ENCODE data around the gene HOXA4. TPM values are rescaled to one million over a fixed set of nuclear protein-coding genes. Genes with fewer than 3 reads are reported as not detected.

HOXA4 gene
- total RNA-seq, 1 donor from 2014 or later = not detected

DNA sequence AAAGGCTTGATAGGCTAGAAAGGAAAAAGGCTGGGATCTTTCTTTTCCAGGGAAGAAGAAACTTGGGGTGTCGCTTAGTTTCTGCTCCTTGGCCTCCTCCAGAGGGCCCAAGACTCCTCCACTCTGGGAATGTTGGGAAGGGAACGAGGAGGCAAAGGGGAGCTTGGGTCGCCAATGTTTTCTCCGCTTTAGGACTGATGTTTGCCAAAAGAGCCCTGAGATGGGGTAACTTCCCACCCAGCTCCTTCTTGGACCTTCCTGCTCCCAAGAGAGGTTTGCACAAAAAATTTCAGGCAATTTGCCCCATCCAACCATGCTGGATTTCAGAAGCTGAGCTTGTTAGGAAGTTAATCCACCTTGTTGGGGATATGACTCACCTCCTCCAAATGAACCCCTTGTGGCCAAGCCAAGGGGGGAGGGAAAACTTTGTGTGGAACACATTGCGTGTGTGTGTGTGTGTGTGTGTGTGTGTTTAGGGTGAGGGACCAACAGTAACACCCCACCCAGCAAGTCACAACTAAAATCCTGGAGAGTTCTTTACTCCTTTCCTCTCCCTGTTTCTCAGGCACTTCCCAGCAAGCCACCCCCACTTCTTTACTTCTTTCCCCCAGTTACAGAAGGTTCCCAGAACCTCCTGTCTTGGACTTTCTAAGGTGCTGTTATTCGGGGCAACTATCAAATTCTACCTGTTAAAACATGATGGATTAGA is 19.4 kb downstream of the HOXA4 start:
- Mint-ChIP-seq H3K4me3 (no peak overlapping the region), H3K27me3 (ENCODE audit: insufficient read depth, low read depth) (peaks cover 90% of the 10 kb centered on the region), H3K36me3 (no peaks in the 10 kb centered on the region), H3K9me3 (peaks cover 3% of the 10 kb centered on the region), H3K4me1 (no peaks in the 10 kb centered on the region), H3K27ac (no peak overlapping the region)
- Histone ChIP-seq H4K20me1 (ENCODE audit: low read depth) (peaks cover 96% of the 10 kb centered on the region), H3F3A (ENCODE audit: low read depth) (peaks cover 16% of the 10 kb centered on the region), H3K27me3 (peaks cover 100% of the 10 kb centered on the region), H3K36me3 (no peaks in the 10 kb centered on the region), H3K4me3 (no peak overlapping the region), H3K79me2 (ENCODE audit: low read depth) (no peaks in the 10 kb centered on the region), H2AFZ (replicated peaks) (no peak overlapping the region), H3K9me3 (ENCODE audit: low read depth) (no peaks in the 10 kb centered on the region), H3K9ac (no peak overlapping the region), H3K4me2 (peak overlapping the region; percentile 34), H3K27ac (no peak overlapping the region), H3K4me1 (no peaks in the 10 kb centered on the region)
- no peak for DNase-seq (ENCODE audit: low spot score)
- TF ChIP-seq CTCF (IDR thresholded peaks at IDR 0.05) = no peak
- no peak for TF ChIP-seq EZH2 (IDR thresholded peaks at IDR 0.05)
- no peak for TF ChIP-seq EZH2phosphoT487 (IDR thresholded peaks at IDR 0.05)

DNA sequence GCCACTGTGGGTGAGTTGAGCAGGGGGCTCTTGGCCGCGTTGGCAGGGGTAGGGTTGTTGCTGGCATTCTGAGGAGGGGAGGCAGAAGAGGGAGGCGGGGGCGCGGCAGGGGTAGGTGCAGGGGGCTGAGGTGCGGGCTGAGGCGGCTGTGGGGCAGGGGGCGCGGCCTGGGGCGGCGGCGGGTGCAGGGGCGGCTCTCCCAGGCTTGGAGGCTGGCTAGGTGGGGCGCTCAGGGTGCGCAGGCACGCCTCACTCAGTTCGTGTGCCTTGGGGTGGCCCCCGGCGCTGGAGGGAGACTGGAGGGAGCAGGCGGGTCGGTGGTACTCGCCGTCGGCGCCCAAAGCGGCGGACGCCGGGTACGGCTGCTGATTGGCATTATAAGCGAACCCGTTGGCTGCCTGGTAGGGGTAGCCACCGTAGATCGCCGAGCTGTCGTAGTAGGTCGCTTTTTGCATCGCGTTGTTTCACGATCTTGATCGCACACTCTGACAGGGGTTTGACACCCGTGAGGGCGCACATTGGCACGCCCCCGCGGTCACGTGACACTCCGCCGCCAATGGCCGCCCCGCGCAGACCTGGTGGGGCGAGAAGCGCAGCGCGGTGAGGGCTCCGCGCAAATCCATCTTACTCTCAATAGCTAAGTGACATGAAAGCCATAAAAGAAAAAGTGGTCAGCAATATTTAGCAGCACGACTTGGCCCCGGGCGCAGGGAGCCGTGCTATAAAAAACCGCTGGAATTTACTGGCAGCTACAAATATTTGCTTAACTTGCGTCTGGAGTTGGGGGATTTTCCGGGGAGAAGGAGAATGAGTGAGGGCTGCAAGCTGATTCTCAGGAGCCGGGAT is 20.1 kb downstream of the HOXA4 start:
- H3K9me3 ChIP-seq (ENCODE audit: low read depth) = no peaks in the 10 kb centered on the region
- no peak for TF ChIP-seq CTCF (IDR thresholded peaks at IDR 0.05)
- TF ChIP-seq EZH2phosphoT487 (IDR thresholded peaks at IDR 0.05) = peak; percentile 83
- peak; percentile 97 for TF ChIP-seq EZH2 (IDR thresholded peaks at IDR 0.05)
- Mint-ChIP-seq H3K36me3 (no peaks in the 10 kb centered on the region), H3K27me3 (ENCODE audit: insufficient read depth, low read depth) (peaks cover 90% of the 10 kb centered on the region), H3K9me3 (peaks cover 3% of the 10 kb centered on the region), H3K27ac (no peak overlapping the region), H3K4me1 (no peaks in the 10 kb centered on the region), H3K4me3 (no peak overlapping the region)
- no peaks in the 10 kb centered on the region for H3K79me2 ChIP-seq (ENCODE audit: low read depth)
- peaks cover 96% of the 10 kb centered on the region for H4K20me1 ChIP-seq (ENCODE audit: low read depth)
- no peak overlapping the region for H3K27ac ChIP-seq
- peak overlapping the region; percentile 8 for H3K4me3 ChIP-seq
- H3K4me2 ChIP-seq = peak overlapping the region; percentile 34
- H3K9ac ChIP-seq = no peak overlapping the region
- H3K4me1 ChIP-seq = no peaks in the 10 kb centered on the region
- peaks cover 24% of the 10 kb centered on the region for H3F3A ChIP-seq (ENCODE audit: low read depth)
- H3K27me3 ChIP-seq = peaks cover 100% of the 10 kb centered on the region
- no peaks in the 10 kb centered on the region for H3K36me3 ChIP-seq
- peak; percentile 67 for DNase-seq (ENCODE audit: low spot score)
- H2AFZ ChIP-seq (replicated peaks) = no peak overlapping the region

DNA sequence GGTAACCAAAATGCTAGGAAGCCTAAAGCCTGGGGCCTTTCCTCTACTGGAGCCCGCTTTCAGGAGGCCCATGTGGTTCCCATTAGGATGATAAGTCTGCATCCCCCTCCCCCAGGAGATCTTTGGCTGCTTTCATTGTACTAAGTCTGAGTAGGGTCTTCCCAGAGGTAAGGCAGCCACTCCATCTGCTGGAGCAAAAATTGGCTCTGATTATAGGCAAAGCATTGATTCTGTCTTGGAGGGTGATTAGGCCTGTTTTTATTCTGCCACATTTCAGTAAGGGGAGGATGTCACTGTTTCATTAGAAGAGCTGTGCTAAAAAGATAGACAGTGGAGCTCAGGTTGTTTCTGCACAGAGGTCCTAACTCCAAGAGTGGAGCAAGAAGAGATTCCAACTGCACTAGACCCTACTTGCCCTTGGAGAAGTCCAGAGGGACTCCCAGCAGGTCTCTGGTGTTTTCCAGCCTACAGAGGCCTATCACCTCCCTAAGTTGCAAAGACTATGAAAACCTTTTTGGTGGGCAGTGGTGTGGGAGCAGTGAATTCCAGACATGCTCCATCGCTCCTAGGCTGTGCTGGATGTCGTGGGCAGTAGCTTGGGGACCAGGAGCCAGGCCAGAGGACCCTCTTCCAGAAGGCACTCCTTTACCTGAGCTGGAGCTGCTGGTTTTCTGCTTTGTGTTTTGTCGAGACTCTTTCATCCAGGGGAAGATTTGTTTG is 20.9 kb downstream of the HOXA4 start:
- Histone ChIP-seq H3K4me2 (no peak overlapping the region), H3K27me3 (peaks cover 100% of the 10 kb centered on the region), H3K4me1 (no peaks in the 10 kb centered on the region), H3K9ac (no peak overlapping the region), H3K79me2 (ENCODE audit: low read depth) (no peaks in the 10 kb centered on the region), H2AFZ (replicated peaks) (no peak overlapping the region), H3K36me3 (no peaks in the 10 kb centered on the region), H3K27ac (no peak overlapping the region), H3F3A (ENCODE audit: low read depth) (peaks cover 24% of the 10 kb centered on the region), H3K9me3 (ENCODE audit: low read depth) (no peaks in the 10 kb centered on the region), H4K20me1 (ENCODE audit: low read depth) (peaks cover 98% of the 10 kb centered on the region), H3K4me3 (no peak overlapping the region)
- peaks cover 91% of the 10 kb centered on the region for H3K27me3 Mint-ChIP-seq (ENCODE audit: insufficient read depth, low read depth)
- no peak overlapping the region for H3K27ac Mint-ChIP-seq
- TF ChIP-seq EZH2 (IDR thresholded peaks at IDR 0.05) (no peak), CTCF (IDR thresholded peaks at IDR 0.05) (no peak), EZH2phosphoT487 (IDR thresholded peaks at IDR 0.05) (no peak)
- H3K36me3 Mint-ChIP-seq = no peaks in the 10 kb centered on the region
- H3K9me3 Mint-ChIP-seq = peaks cover 3% of the 10 kb centered on the region
- H3K4me1 Mint-ChIP-seq = no peaks in the 10 kb centered on the region
- no peak for DNase-seq (ENCODE audit: low spot score)
- H3K4me3 Mint-ChIP-seq = no peak overlapping the region

Data from neural progenitor cell (in vitro differentiated cells).